Stimulated activated memory B cell treated with anti-CD40 and anti-IgM and Interleukin-4, amounts not matched to agents 10 μg/mL and 1 μg/mL and 100 μg/mL, for 72 hours (primary cell): ENCODE results near the gene MAZ.

ENCODE experiments used
- ATAC-seq: fragments of 150-1000 bp; cut with Tn5 transposase; 2 replicates; pipeline ENCODE4 v1.10.0; 2021
- H3K27ac Mint-ChIP-seq: one replicate; pipeline ENCODE4 v1.8.0; 2022; ENCODE audit warnings: mild to moderate bottlenecking, mixed read lengths
- H3K27me3 Mint-ChIP-seq: one replicate; pipeline ENCODE4 v1.8.0; 2022; ENCODE audit warnings: mixed read lengths
- H3K36me3 Mint-ChIP-seq: one replicate; pipeline ENCODE4 v1.8.0; 2022; ENCODE audit warnings: mixed read lengths
- H3K4me1 Mint-ChIP-seq: one replicate; pipeline ENCODE4 v1.8.0; 2022; ENCODE audit warnings: mixed read lengths
- H3K4me3 Mint-ChIP-seq: one replicate; pipeline ENCODE4 v1.8.0; 2022; ENCODE audit warnings: mild to moderate bottlenecking, moderate library complexity, mixed read lengths
- H3K9me3 Mint-ChIP-seq: one replicate; pipeline ENCODE4 v1.8.0; 2022; ENCODE audit warnings: mixed read lengths

MAZ gene

DNA sequence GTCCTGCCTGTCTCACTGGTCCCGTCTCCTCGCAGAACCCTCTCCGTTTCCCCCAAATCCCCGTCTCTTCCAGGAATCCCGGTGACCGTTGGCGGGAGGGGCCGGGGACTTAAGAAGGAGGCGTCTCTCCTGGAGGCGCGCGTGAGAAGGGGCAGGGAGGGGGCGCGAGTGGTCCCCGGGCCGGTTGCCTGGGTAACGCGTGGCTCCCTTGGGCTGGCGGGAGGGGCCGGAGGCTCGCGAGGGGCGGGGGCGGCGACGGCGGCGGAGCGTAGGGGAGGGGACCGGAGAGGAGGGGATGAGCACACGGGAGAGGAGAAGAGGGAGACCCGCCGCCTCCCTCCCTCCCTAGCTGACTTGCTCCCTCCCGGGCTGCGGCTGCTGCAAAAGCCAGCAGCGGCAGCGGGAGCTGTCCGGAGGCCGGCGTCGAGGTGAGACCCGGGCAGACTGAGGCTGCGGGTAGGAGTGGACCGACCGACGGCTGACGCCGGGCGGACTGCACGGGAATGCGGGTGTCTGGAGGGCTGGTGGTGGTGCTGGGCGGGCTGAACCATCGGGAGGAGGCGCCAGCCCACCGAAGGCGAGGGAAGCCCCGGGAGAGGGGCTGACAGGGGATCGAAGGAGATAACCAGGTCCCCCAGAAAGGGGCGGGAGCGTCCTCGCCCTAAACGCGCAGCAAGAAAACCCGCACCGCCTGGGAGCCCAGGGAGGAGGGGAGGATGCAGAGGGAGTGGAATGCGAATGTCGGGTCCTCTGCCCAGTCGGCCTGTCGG lies 5.8 kb downstream of the MAZ start, which contains the start of gene PRRT2:
PRRT2 (plus strand) TSS at position 298 of the 770 bp plus-strand sequence. CDS start 862 bp downstream, outside the sequence.
- H3K4me1 Mint-ChIP-seq, result peaks cover 72% of the 10 kb centered on the region
- no peak for ATAC-seq
- H3K27ac Mint-ChIP-seq, result peak within 1 kb of the TSS; percentile 26
- H3K4me3 Mint-ChIP-seq, result peak within 1 kb of the TSS; percentile 79
- H3K36me3 Mint-ChIP-seq, result peaks cover 33% of the 10 kb centered on the region
- no peaks in the 10 kb centered on the region for H3K27me3 Mint-ChIP-seq
- no peaks in the 10 kb centered on the region for H3K9me3 Mint-ChIP-seq

DNA sequence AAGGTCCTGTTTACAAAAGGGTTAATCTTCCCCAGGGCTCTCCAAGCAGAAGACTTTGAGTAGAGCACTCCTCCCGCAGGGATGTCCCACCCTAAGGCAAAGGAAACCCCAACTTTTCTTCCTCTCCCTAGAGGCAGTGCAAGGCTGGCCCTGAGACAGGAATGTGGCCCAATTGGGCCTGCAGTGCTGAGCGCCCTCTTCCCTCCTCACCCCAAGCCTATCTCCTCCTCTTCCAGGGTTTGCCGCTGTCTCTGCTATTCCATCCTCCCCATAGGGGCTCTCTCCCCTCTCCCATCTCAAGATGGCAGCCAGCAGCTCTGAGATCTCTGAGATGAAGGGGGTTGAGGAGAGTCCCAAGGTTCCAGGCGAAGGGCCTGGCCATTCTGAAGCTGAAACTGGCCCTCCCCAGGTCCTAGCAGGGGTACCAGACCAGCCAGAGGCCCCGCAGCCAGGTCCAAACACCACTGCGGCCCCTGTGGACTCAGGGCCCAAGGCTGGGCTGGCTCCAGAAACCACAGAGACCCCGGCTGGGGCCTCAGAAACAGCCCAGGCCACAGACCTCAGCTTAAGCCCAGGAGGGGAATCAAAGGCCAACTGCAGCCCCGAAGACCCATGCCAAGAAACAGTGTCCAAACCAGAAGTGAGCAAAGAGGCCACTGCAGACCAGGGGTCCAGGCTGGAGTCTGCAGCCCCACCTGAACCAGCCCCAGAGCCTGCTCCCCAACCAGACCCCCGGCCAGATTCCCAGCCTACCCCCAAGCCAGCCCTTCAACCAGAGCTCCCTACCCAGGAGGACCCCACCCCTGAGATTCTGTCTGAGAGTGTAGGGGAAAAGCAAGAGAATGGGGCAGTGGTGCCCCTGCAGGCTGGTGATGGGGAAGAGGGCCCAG lies 6.7 kb downstream of the MAZ start:
- no peak for ATAC-seq
- Mint-ChIP-seq H3K4me1 (peaks cover 74% of the 10 kb centered on the region), H3K36me3 (peaks cover 29% of the 10 kb centered on the region), H3K27ac (no peak overlapping the region), H3K9me3 (no peaks in the 10 kb centered on the region), H3K4me3 (peak overlapping the region; percentile 12), H3K27me3 (no peaks in the 10 kb centered on the region)

DNA sequence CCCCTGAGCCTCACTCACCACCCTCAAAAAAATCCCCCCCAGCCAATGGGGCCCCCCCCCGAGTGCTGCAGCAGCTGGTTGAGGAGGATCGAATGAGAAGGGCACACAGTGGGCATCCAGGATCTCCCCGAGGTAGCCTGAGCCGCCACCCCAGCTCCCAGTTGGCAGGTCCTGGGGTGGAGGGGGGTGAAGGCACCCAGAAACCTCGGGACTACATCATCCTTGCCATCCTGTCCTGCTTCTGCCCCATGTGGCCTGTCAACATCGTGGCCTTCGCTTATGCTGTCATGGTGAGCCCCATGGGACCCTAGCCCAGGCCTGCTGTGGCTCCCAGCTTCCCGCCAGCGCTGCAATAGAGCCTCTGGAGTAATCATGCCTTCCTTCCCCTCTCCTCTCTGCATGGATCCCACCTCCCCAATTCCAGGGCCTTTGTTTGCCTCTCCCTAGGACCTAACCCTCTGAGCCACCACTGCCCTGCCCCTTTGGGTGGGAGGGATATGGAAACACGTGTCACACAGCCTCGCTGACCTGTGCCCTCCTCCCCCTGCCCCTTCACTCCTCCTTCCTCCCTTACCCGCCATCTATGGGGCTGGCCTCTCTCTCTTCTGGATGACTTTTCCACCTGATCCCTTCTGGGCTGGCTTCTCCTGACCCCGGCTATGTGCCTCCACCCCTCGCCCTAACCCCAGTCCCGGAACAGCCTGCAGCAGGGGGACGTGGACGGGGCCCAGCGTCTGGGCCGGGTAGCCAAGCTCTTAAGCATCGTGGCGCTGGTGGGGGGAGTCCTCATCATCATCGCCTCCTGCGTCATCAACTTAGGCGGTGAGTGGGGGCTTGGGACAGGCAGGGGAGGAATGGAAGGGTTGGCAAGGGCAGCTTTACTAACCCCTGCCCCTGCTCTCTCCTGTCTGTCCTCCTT lies 7.6 kb downstream of the MAZ start:
- Mint-ChIP-seq H3K9me3 (no peaks in the 10 kb centered on the region), H3K27ac (no peak overlapping the region), H3K4me1 (peaks cover 74% of the 10 kb centered on the region), H3K36me3 (peaks cover 29% of the 10 kb centered on the region), H3K27me3 (no peaks in the 10 kb centered on the region), H3K4me3 (no peak overlapping the region)
- no peak for ATAC-seq

DNA sequence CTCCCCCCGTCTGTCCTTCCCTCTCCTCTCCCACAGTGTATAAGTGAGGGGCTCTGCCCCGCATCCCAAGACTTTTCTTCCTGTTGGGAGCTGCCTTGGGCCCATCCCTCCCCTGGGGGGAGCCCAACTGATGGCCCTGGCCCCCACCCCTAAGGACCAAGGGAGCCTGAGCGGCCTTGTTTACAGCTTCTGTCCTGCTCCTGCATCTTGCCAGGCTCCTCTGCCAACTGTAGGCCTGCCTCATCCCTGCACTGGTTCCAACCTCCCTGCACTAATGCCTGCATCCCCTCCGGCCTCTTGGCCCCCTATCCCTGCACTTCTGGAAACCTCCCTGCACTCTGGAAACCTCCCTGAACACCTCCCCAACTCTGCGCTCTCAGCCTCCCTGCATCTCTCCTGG lies 8.3 kb downstream of the MAZ start:
- H3K36me3 Mint-ChIP-seq, result peaks cover 34% of the 10 kb centered on the region
- H3K4me1 Mint-ChIP-seq, result peaks cover 79% of the 10 kb centered on the region
- H3K4me3 Mint-ChIP-seq, result peak overlapping the region; percentile 94
- H3K27ac Mint-ChIP-seq, result peak overlapping the region; percentile 94
- ATAC-seq, result no peak
- H3K9me3 Mint-ChIP-seq, result no peaks in the 10 kb centered on the region
- H3K27me3 Mint-ChIP-seq, result no peaks in the 10 kb centered on the region

DNA sequence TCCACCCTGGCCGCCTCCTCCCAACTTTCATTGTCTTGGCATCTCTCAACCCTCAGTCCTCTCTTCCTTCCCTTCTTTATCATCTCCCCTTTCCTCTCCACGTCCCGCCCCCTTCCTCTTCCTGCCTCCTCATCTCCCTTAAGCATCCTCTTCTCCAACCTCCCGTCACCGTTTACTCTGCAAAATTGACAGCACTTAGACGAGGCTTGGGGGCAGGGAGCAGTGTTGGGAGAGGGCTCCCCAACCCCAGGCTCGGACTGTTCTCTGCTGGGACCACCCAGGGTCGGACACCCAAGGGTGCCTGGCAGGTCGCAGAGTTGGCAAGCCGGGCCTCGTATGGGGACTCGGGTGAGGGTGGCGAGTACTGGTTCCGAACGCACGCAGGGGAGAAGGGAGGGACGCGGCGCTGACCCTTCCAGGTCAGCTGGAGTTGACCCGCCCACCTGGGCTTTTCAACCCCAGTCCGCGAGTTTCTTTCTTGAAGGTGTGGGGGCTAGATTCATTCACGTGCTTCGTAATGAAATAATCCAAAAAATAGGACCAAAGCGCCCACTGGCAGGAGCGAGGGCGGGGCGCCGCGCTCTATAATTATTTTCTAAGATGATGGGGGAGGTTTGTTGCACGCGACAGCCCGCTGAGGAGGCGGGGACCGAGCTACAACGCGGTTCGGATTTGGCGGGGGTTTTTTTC lies 8.8 kb downstream of the MAZ start:
- Mint-ChIP-seq H3K4me3 (peak overlapping the region; percentile 94), H3K4me1 (peaks cover 79% of the 10 kb centered on the region), H3K27me3 (no peaks in the 10 kb centered on the region), H3K27ac (peak overlapping the region; percentile 94), H3K9me3 (no peaks in the 10 kb centered on the region), H3K36me3 (peaks cover 30% of the 10 kb centered on the region)
- ATAC-seq, result no peak

DNA sequence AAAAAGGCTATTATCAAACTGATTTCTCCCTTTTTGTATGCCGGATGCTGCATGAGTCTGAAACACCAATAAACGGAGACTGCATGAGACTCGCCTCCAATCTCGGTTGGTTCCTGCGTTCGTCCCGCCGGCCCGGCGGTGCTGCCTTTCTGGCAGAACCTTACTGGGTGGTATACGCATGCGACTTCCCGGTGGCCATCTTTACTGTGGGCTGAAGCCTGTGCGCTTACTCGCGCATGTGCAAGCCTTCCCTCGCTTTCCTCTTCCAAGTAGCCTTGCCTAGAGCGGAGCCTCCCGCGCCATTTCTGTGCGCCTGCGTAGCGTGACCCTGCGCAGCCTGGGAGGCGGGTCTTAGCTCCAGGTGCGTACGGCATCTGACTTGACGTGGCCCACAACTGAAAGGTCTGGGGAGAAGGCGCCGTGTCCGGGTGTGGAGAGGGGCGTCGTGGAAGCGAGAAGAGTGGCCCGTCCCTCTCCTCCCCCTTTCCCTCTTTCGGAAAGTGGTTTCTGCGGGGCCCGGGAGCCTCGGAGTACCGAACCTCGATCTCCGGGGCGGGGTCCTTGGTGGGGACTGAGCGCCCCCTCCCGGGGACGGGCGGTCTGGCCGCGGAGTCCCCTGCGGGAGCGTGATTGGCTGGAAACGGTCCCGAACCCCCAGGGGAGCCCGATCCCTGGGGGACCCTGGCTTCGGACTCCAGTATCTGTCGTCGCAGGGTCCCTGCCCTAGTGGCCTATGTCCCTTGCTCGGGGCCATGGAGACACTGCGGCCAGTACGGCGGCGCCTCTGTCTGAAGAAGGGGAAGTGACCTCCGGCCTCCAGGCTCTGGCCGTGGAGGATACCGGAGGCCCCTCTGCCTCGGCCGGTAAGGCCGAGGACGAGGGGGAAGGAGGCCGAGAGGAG lies 9.7 kb downstream of the MAZ start, which contains the start of gene PAGR1:
PAGR1 (plus strand) TSS at position 360 of the 901 bp plus-strand sequence; CDS start at position 734, 374 bp downstream.
- H3K4me1 Mint-ChIP-seq, result peaks cover 75% of the 10 kb centered on the region
- H3K27ac Mint-ChIP-seq, result peak within 1 kb of the TSS; percentile 94
- ATAC-seq, result peak; percentile 87
- H3K27me3 Mint-ChIP-seq, result no peaks in the 10 kb centered on the region
- H3K36me3 Mint-ChIP-seq, result peaks cover 21% of the 10 kb centered on the region
- peak within 1 kb of the TSS; percentile 94 for H3K4me3 Mint-ChIP-seq
- no peaks in the 10 kb centered on the region for H3K9me3 Mint-ChIP-seq

DNA sequence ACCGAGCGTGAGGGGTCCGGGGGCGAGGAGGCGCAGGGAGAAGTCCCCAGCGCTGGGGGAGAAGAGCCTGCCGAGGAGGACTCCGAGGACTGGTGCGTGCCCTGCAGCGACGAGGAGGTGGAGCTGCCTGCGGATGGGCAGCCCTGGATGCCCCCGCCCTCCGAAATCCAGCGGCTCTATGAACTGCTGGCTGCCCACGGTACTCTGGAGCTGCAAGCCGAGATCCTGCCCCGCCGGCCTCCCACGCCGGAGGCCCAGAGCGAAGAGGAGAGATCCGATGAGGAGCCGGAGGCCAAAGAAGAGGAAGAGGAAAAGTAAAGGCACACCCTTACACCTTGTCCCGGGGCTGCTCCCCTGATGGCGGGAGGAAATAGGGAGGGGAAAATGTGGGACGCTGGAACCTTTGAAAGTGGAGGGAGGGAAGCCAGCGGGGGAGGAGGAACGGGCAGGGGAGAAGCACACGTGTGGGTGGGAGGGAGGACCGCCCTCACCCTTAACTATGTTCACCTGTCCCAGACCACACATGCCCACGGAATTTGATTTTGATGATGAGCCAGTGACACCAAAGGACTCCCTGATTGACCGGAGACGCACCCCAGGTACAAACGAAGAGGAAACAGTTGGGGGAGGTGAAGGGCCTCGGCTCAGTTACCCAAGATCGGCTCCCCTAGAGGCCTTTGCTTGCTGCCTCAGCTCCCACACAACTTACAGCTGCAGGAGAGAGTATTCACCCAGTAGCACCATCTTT lies 10.5 kb downstream of the MAZ start:
- H3K9me3 Mint-ChIP-seq, result no peaks in the 10 kb centered on the region
- H3K36me3 Mint-ChIP-seq, result peaks cover 20% of the 10 kb centered on the region
- H3K27me3 Mint-ChIP-seq, result no peaks in the 10 kb centered on the region
- peak overlapping the region; percentile 94 for H3K27ac Mint-ChIP-seq
- peak overlapping the region; percentile 94 for H3K4me3 Mint-ChIP-seq
- peak; percentile 18 for ATAC-seq
- peaks cover 75% of the 10 kb centered on the region for H3K4me1 Mint-ChIP-seq

DNA sequence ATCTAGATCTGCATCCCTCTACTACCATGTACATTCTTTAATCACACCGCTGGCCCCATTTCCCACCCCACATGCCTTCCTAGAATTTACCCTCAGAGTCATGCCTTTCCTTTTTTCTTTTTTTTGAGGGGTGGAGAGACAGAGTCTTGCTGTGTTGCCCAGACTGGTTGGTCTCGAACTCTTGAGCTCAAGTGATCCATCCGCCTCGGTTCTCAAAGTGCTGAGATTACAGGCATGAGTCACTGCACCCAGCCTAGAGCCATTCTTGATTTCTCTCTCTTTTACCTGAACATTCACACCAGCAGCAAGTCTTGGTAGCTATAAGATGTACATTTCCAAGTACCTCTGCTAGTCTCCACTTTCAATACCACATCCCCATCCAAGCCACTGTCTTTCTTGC lies 11.8 kb downstream of the MAZ start:
- Mint-ChIP-seq H3K4me3 (peak overlapping the region; percentile 75), H3K27ac (peak overlapping the region; percentile 59), H3K27me3 (no peaks in the 10 kb centered on the region), H3K36me3 (peaks cover 25% of the 10 kb centered on the region), H3K9me3 (no peaks in the 10 kb centered on the region), H3K4me1 (peaks cover 79% of the 10 kb centered on the region)
- no peak for ATAC-seq

DNA sequence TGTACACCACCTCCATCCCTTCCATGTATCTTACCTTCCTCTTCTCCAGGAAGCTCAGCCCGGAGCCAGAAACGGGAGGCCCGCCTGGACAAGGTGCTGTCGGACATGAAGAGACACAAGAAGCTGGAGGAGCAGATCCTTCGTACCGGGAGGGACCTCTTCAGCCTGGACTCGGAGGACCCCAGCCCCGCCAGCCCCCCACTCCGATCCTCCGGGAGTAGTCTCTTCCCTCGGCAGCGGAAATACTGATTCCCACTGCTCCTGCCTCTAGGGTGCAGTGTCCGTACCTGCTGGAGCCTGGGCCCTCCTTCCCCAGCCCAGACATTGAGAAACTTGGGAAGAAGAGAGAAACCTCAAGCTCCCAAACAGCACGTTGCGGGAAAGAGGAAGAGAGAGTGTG lies 13.2 kb downstream of the MAZ start:
- no peak for ATAC-seq
- peak overlapping the region; percentile 94 for H3K4me3 Mint-ChIP-seq
- H3K27me3 Mint-ChIP-seq, result no peaks in the 10 kb centered on the region
- H3K36me3 Mint-ChIP-seq, result peaks cover 25% of the 10 kb centered on the region
- H3K27ac Mint-ChIP-seq, result no peak overlapping the region
- H3K4me1 Mint-ChIP-seq, result peaks cover 72% of the 10 kb centered on the region
- no peaks in the 10 kb centered on the region for H3K9me3 Mint-ChIP-seq

DNA sequence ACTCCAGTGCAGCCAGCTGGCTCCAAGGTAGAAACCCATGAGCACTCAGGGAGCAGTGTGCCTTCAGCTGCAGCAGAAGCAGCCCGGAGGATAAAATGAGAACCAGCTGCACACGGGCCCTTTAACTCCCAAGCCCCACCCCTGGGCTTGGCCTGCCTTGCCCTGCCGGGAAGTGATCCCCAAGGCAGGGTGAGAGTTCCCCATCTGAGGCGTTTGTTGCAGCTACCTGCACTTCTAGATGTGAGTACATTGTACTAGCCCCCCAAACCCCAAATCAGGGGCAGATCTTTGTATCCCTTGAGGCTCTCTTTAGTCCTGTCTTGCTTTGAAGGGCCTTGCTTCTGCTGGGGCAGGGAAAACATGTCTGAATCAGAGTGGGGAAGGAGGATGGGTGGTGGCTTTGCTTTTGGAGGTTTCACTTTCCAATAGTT lies 14.0 kb downstream of the MAZ start, which contains the start of gene MVP:
MVP (plus strand) TSS at position 192 of the 431 bp plus-strand sequence. CDS start 10,088 bp downstream, outside the sequence.
- H3K27ac Mint-ChIP-seq, result peak within 1 kb of the TSS; percentile 84
- peak; percentile 49 for ATAC-seq
- peaks cover 28% of the 10 kb centered on the region for H3K36me3 Mint-ChIP-seq
- H3K9me3 Mint-ChIP-seq, result no peaks in the 10 kb centered on the region
- H3K4me3 Mint-ChIP-seq, result peak within 1 kb of the TSS; percentile 94
- H3K27me3 Mint-ChIP-seq, result no peaks in the 10 kb centered on the region
- H3K4me1 Mint-ChIP-seq, result peaks cover 70% of the 10 kb centered on the region

DNA sequence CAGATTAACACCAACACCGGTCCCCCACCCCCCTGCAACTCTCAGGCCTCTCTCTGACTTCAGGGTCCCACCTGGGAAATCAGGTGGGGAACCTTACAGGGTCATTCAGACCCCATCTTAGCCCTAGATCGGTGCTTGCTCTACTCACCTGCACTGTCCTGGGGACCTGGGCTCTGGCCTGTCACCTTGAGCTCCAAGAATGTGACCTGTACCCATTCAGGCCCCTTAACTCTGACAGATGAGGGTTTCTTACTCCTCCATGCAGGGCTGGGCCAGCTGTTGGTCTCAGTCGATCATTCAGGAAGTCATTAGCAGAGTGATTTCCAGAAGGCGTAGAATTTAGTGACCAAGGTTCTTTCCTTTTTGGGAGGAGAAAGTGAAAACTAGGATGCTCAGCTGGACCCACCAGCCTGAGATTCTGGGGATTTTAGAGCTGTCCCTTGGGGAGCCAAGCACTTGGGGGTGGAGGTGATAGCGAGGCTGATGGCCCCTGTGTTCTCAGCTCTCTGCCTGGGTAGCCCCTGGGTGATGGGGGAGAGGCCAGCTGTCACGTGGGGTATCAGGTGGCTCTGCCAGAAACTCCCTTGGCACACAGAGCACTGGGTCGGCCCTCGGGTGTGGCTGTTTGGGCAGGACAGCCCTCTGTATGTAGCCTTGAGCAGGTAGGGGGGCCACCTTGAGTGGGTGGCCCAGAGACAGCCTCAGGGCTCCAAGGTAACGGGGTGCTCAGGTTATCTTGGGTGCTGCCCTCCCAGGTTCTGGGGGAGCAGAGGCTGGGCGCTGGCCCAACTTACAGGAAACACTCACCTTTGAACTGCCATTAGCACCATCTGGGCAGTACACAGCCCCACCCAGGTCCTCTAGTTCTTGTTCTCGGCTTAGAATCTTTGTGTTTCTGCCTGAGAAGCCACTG lies 14.7 kb downstream of the MAZ start:
- ATAC-seq, result peak; percentile 82

DNA sequence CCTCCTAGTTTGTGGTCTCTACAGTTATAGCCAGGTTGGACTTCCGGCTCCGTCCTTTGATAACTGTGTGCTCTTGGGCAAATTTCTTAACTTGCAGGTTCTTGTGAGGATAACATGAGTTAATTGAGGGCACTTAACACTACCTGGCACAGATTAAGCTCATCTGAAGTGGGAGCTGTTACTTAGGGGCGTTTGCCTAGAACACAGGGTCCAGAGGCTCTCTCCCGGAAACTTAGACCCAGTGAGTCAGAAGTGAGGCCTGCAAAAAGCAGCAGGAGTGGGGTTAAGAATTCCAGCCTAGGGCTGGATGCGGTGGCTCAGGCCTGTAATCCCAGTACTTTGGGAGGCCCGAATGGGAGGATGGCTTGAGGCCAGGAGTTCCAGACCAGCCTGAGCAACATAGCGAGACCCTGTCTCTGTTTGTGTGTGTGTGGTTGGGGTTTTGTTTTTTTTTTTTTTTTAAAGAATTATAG lies 15.3 kb downstream of the MAZ start:
- Mint-ChIP-seq H3K9me3 (no peaks in the 10 kb centered on the region), H3K4me1 (peaks cover 72% of the 10 kb centered on the region), H3K27ac (peak overlapping the region; percentile 84), H3K36me3 (peaks cover 33% of the 10 kb centered on the region), H3K4me3 (peak overlapping the region; percentile 94), H3K27me3 (no peaks in the 10 kb centered on the region)
- ATAC-seq, result no peak

More for the DNA sequence above, 14.7 kb downstream of the MAZ start:
- no peaks in the 10 kb centered on the region for H3K27me3 Mint-ChIP-seq
- H3K4me3 Mint-ChIP-seq, result peak overlapping the region; percentile 94
- H3K9me3 Mint-ChIP-seq, result no peaks in the 10 kb centered on the region
- H3K4me1 Mint-ChIP-seq, result peaks cover 73% of the 10 kb centered on the region
- H3K27ac Mint-ChIP-seq, result peak overlapping the region; percentile 84
- peaks cover 33% of the 10 kb centered on the region for H3K36me3 Mint-ChIP-seq
